NT2/D1 (cell line): ENCODE results near the gene ZFR.

Experiments
- DNase-seq: peaks from one replicate; pipeline ENCODE4 v3.0.0-alpha.2; 2011; ENCODE audit warnings: low read depth, low spot score
- H3K27me3 ChIP-seq: 2 replicates; pipeline ENCODE4 v1.6.0; 2011; ENCODE audit warnings: mild to moderate bottlenecking; ENCODE audit not compliant: insufficient read length, insufficient read depth
- H3K36me3 ChIP-seq: 2 replicates; pipeline ENCODE4 v1.6.1; 2011; ENCODE audit warnings: mild to moderate bottlenecking, low read length, mixed read lengths; ENCODE audit not compliant: insufficient read depth, insufficient read length
- H3K4me1 ChIP-seq: 2 replicates; pipeline ENCODE4 v1.5.1; 2011; ENCODE audit not compliant: insufficient read depth, insufficient read length
- H3K4me3 ChIP-seq: 2 replicates; pipeline ENCODE4 v1.5.1; 2011; ENCODE audit warnings: low read depth; ENCODE audit not compliant: insufficient read length
- H3K9ac ChIP-seq: 2 replicates; pipeline ENCODE4 v1.6.0; 2011; ENCODE audit warnings: low read depth; ENCODE audit not compliant: insufficient read length
- H3K9me3 ChIP-seq: 2 replicates; pipeline ENCODE4 v1.5.1; 2011; ENCODE audit warnings: mild to moderate bottlenecking, low read length; ENCODE audit not compliant: insufficient read depth
- SUZ12 ChIP-seq: IDR thresholded peaks from 2 replicates; pipeline ENCODE4 v1.6.1; 2011; ENCODE audit not compliant: insufficient read length, insufficient read depth; ENCODE audit errors: extremely low read depth
- YY1 ChIP-seq: IDR thresholded peaks from 2 replicates; pipeline ENCODE4 v1.6.1; 2011; ENCODE audit not compliant: insufficient read length, insufficient read depth
- ZNF274 ChIP-seq: IDR thresholded peaks from 2 replicates; pipeline ENCODE4 v1.6.1; 2011; ENCODE audit warnings: mild to moderate bottlenecking, low read depth, low read length

Gene ZFR

GRCh38 chr5:32342656-32343055, 101.9 kb downstream of the ZFR start:
- DNase-seq, result no peak
- Histone ChIP-seq H3K9ac (no peak overlapping the region), H3K4me3 (no peak overlapping the region), H3K36me3 (no peaks in the 10 kb centered on the region), H3K27me3 (no peaks in the 10 kb centered on the region), H3K9me3 (peaks cover 51% of the 10 kb centered on the region), H3K4me1 (no peaks in the 10 kb centered on the region)
- TF ChIP-seq ZNF274 (no peak), YY1 (no peak), SUZ12 (no peak)

- no peak for TF ChIP-seq YY1
- no peaks in the 10 kb centered on the region for H3K4me1 ChIP-seq
- peaks cover 47% of the 10 kb centered on the region for H3K9me3 ChIP-seq
- H3K36me3 ChIP-seq, result no peaks in the 10 kb centered on the region
- H3K9ac ChIP-seq, result no peak overlapping the region
- no peak for DNase-seq
- no peak overlapping the region for H3K4me3 ChIP-seq
- H3K27me3 ChIP-seq, result no peaks in the 10 kb centered on the region
These were observed 104.7 kb downstream of the ZFR start for GRCh38 chr5:32339878-32340277.

- peaks cover 47% of the 10 kb centered on the region for H3K9me3 ChIP-seq
- H3K4me3 ChIP-seq, result no peak overlapping the region
- no peaks in the 10 kb centered on the region for H3K4me1 ChIP-seq
- no peak for DNase-seq
- no peaks in the 10 kb centered on the region for H3K27me3 ChIP-seq
- H3K36me3 ChIP-seq, result no peaks in the 10 kb centered on the region
- no peak for TF ChIP-seq ZNF274
- no peak for TF ChIP-seq YY1
- no peak for TF ChIP-seq SUZ12
- H3K9ac ChIP-seq, result no peak overlapping the region
These were observed 105.3 kb downstream of the ZFR start for GRCh38 chr5:32339198-32339597.

GRCh38 chr5:32332966-32333365, 111.6 kb downstream of the ZFR start:
- Histone ChIP-seq H3K4me3 (no peak overlapping the region), H3K9ac (no peak overlapping the region), H3K27me3 (no peaks in the 10 kb centered on the region), H3K36me3 (no peaks in the 10 kb centered on the region), H3K9me3 (0 out of 2 replicates have a peak, but pooled peaks cover 7% of the 10 kb centered on the region), H3K4me1 (no peaks in the 10 kb centered on the region)
- no peak for DNase-seq
- no peak for TF ChIP-seq SUZ12
- no peak for TF ChIP-seq ZNF274
- no peak for TF ChIP-seq YY1

GRCh38 chr5:32332361-32332760, 112.2 kb downstream of the ZFR start:
- Histone ChIP-seq H3K9ac (no peak overlapping the region), H3K27me3 (no peaks in the 10 kb centered on the region), H3K9me3 (0 out of 2 replicates have a peak, but pooled peaks cover 6% of the 10 kb centered on the region), H3K4me1 (no peaks in the 10 kb centered on the region), H3K4me3 (no peak overlapping the region), H3K36me3 (no peaks in the 10 kb centered on the region)
- no peak for DNase-seq
- no peak for TF ChIP-seq ZNF274
- no peak for TF ChIP-seq SUZ12
- no peak for TF ChIP-seq YY1

- Histone ChIP-seq H3K4me3 (no peak overlapping the region), H3K9ac (no peak overlapping the region), H3K4me1 (no peaks in the 10 kb centered on the region), H3K36me3 (no peaks in the 10 kb centered on the region), H3K9me3 (0 out of 2 replicates have a peak, but pooled peaks cover 2% of the 10 kb centered on the region), H3K27me3 (no peaks in the 10 kb centered on the region)
- no peak for DNase-seq
- TF ChIP-seq ZNF274 (no peak), YY1 (no peak), SUZ12 (no peak)
These were observed 112.6 kb downstream of the ZFR start for GRCh38 chr5:32331935-32332274.

- Histone ChIP-seq H3K9ac (no peak overlapping the region), H3K36me3 (no peaks in the 10 kb centered on the region), H3K9me3 (no peaks in the 10 kb centered on the region), H3K4me1 (no peaks in the 10 kb centered on the region), H3K4me3 (no peak overlapping the region), H3K27me3 (no peaks in the 10 kb centered on the region)
- DNase-seq, result no peak
- TF ChIP-seq YY1 (no peak), ZNF274 (no peak), SUZ12 (no peak)
These were observed 113.2 kb downstream of the ZFR start for GRCh38 chr5:32331217-32331934.
